H1 (cell line): ENCODE data around the gene GBF1. TPM values are rescaled to one million over a fixed set of nuclear protein-coding genes. Genes with fewer than 3 reads are reported as not detected.

Experiments
- CTCF ChIA-PET: fragments of 300-600 bp; sonication (Branson Sonifier 250); formaldehyde crosslinking; loops from one replicate; lab custom pipeline; 2021; ENCODE audit not compliant: partially characterized antibody; lab: Charles Lee
- POLR2A ChIA-PET: fragments of 300-600 bp; sonication (Branson Sonifier 250); formaldehyde crosslinking; loops from one replicate; lab custom pipeline; 2021; ENCODE audit warnings: inconsistent platforms; ENCODE audit not compliant: partially characterized antibody; lab: Charles Lee
- DNase-seq, 2 experiments: peaks; one replicate each; pipeline versions ENCODE4 v3.0.0 to v3.0.0-alpha.2; 2010 to 2022; ENCODE audit warnings: low spot score in 2 of 2, low read depth in 1 of 2, mixed read lengths in 1 of 2
- FAIRE-seq: peaks from 2 replicates; lab custom pipeline; 2011; peaks lifted over from hg19 to GRCh38; lab: Jason Lieb, UNC
- H2AFZ ChIP-seq: 2 replicates; pipeline ENCODE4 v1.8.1; 2012; ENCODE audit warnings: low read length, inconsistent platforms
- H2AK5ac ChIP-seq: 2 replicates; pipeline ENCODE4 v1.6.1; 2013; ENCODE audit warnings: low read depth, low read length
- H2BK120ac ChIP-seq: replicated peaks from 2 replicates; pipeline ENCODE3; 2013; ENCODE audit warnings: low read depth, low read length, inconsistent platforms
- H2BK12ac ChIP-seq: 2 replicates; pipeline ENCODE4 v1.6.1; 2013; ENCODE audit warnings: low read depth, low read length
- H2BK15ac ChIP-seq: 2 replicates; pipeline ENCODE4 v1.6.1; 2013; ENCODE audit warnings: low read length
- H2BK20ac ChIP-seq: 2 replicates; pipeline ENCODE4 v1.6.1; 2013; ENCODE audit warnings: low read length
- H2BK5ac ChIP-seq: 2 replicates; pipeline ENCODE4 v1.6.1; 2013; ENCODE audit warnings: low read depth, low read length
- H3K14ac ChIP-seq: 2 replicates; pipeline ENCODE4 v1.6.1; 2013; ENCODE audit warnings: inconsistent platforms; ENCODE audit not compliant: insufficient read length
- H3K18ac ChIP-seq: 2 replicates; pipeline ENCODE4 v1.6.1; 2013; ENCODE audit warnings: low read length; ENCODE audit errors: extremely low read depth
- H3K23ac ChIP-seq: 2 replicates; pipeline ENCODE4 v1.6.1; 2013; ENCODE audit warnings: inconsistent platforms; ENCODE audit not compliant: insufficient read length
- H3K23me2 ChIP-seq: 2 replicates; pipeline ENCODE4 v1.6.1; 2013; ENCODE audit warnings: low read depth, low read length
- H3K27ac ChIP-seq: 2 replicates; pipeline ENCODE4 v1.6.1; 2011; ENCODE audit warnings: low read depth, low read length, inconsistent platforms
- H3K27me3 ChIP-seq, 4 experiments: replicated peaks in 1 of 4; 1 replicate in 1 of 4; 2 replicates in 3 of 4; pipeline versions ENCODE4 v1.6.1 to v1.8.1; 2011 to 2013; ENCODE audit warnings: low read length in 3 of 4, mild to moderate bottlenecking in 3 of 4, inconsistent platforms in 2 of 4, mixed read lengths in 2 of 4, moderate library complexity in 1 of 4; ENCODE audit not compliant: control insufficient read depth in 3 of 4, insufficient read depth in 3 of 4; ENCODE audit errors: extremely low read depth in 1 of 4
- H3K36me3 ChIP-seq, 4 experiments: 2 replicates each; pipeline versions ENCODE4 v1.6.1 to v1.8.1; 2011 to 2013; ENCODE audit warnings: mild to moderate bottlenecking in 4 of 4, low read length in 3 of 4, moderate library complexity in 2 of 4, control low read depth in 1 of 4, inconsistent platforms in 1 of 4; ENCODE audit not compliant: insufficient read depth in 4 of 4, control insufficient read depth in 2 of 4
- H3K4ac ChIP-seq: replicated peaks from 2 replicates; pipeline ENCODE3; 2013; ENCODE audit warnings: low read length, low read depth, mixed read lengths, inconsistent platforms; ENCODE audit not compliant: insufficient read length
- H3K4me1 ChIP-seq, 4 experiments: replicated peaks in 1 of 4; 1 replicate in 1 of 4; 2 replicates in 3 of 4; pipeline versions ENCODE4 v1.6.1 to v1.8.1; 2011 to 2013; ENCODE audit warnings: low read length in 3 of 4, inconsistent platforms in 2 of 4, mixed read lengths in 1 of 4; ENCODE audit not compliant: insufficient read depth in 4 of 4, control insufficient read depth in 3 of 4
- H3K4me2 ChIP-seq, 2 experiments: 2 replicates each; pipeline versions ENCODE4 v1.6.1 to v1.8.1; 2011 to 2013; ENCODE audit warnings: low read depth in 2 of 2, low read length in 2 of 2, control low read depth in 1 of 2, inconsistent platforms in 1 of 2, mild to moderate bottlenecking in 1 of 2; ENCODE audit not compliant: insufficient read depth in 1 of 2
- H3K4me3 ChIP-seq, 4 experiments: fragments of 200-600, 300-600 bp in 1 of 4; sonication (generic), shearing (Covaris generic), sonication (Bioruptor Twin) in 1 of 4; 2 replicates each; pipeline versions ENCODE4 v1.5.1 to v1.8.1; 2011 to 2016; ENCODE audit warnings: low read length in 4 of 4, low read depth in 3 of 4, control low read depth in 2 of 4, inconsistent platforms in 2 of 4, mild to moderate bottlenecking in 2 of 4, mixed read lengths in 1 of 4, moderate library complexity in 1 of 4; ENCODE audit not compliant: insufficient read depth in 2 of 4; ENCODE audit errors: extremely low read depth in 1 of 4
- H3K56ac ChIP-seq: replicated peaks from 2 replicates; pipeline ENCODE3; 2013; ENCODE audit warnings: low read depth, mild to moderate bottlenecking, mixed read lengths, low read length, inconsistent platforms; ENCODE audit not compliant: insufficient read length
- H3K79me1 ChIP-seq: 2 replicates; pipeline ENCODE4 v1.6.1; 2013; ENCODE audit warnings: low read depth, low read length, control low read depth
- H3K79me2 ChIP-seq, 2 experiments: 2 replicates each; pipeline versions ENCODE4 v1.6.1 to v1.8.1; 2012 to 2013; ENCODE audit warnings: low read length in 2 of 2, mild to moderate bottlenecking in 2 of 2, inconsistent platforms in 1 of 2; ENCODE audit not compliant: insufficient read depth in 2 of 2, control insufficient read depth in 1 of 2
- H3K9ac ChIP-seq, 4 experiments: replicated peaks in 1 of 4; 1 replicate in 1 of 4; 2 replicates in 3 of 4; pipeline versions ENCODE4 v1.6.1 to v1.8.1; 2011 to 2013; ENCODE audit warnings: low read depth in 3 of 4, low read length in 3 of 4, control low read depth in 2 of 4, mild to moderate bottlenecking in 2 of 4, moderate library complexity in 2 of 4, inconsistent platforms in 1 of 4; ENCODE audit errors: extremely low read depth in 1 of 4
- H3K9me3 ChIP-seq, 2 experiments: 2 replicates each; pipeline versions ENCODE4 v1.6.1 to v1.8.1; 2012 to 2013; ENCODE audit warnings: mild to moderate bottlenecking in 2 of 2, moderate library complexity in 2 of 2, control low read depth in 1 of 2, inconsistent platforms in 1 of 2, low read depth in 1 of 2, low read length in 1 of 2, mixed read lengths in 1 of 2; ENCODE audit not compliant: insufficient read depth in 2 of 2
- H4K20me1 ChIP-seq, 2 experiments: replicated peaks in 1 of 2; 2 replicates each; pipeline versions ENCODE3 to v1.8.1; 2011 to 2013; ENCODE audit warnings: inconsistent platforms in 2 of 2, low read length in 2 of 2, mild to moderate bottlenecking in 1 of 2; ENCODE audit not compliant: insufficient read depth in 2 of 2, control insufficient read depth in 1 of 2
- H4K5ac ChIP-seq: 2 replicates; pipeline ENCODE4 v1.6.1; 2013; ENCODE audit warnings: low read length, low read depth, mixed read lengths, inconsistent platforms; ENCODE audit not compliant: insufficient read length
- H4K8ac ChIP-seq: 2 replicates; pipeline ENCODE4 v1.8.0; 2013; ENCODE audit warnings: mild to moderate bottlenecking, moderate library complexity, low read length, inconsistent platforms; ENCODE audit not compliant: insufficient read depth; ENCODE audit errors: extremely low read depth
- H4K91ac ChIP-seq: replicated peaks from 2 replicates; pipeline ENCODE3; 2013; ENCODE audit warnings: low read length, mixed read lengths, inconsistent platforms; ENCODE audit not compliant: insufficient read length
- EP300 ChIP-seq, 2 experiments: IDR thresholded peaks; 1 replicate in 1 of 2; 2 replicates in 1 of 2; pipeline ENCODE4 v1.6.1; 2011 to 2012; ENCODE audit warnings: low read depth in 2 of 2, low read length in 2 of 2, mild to moderate bottlenecking in 2 of 2, borderline replicate concordance in 1 of 2, inconsistent platforms in 1 of 2, moderate library complexity in 1 of 2
- HDAC6 ChIP-seq: IDR thresholded peaks from one replicate; pipeline ENCODE4 v1.7.1; 2012; ENCODE audit warnings: low read depth, mild to moderate bottlenecking, inconsistent platforms, low read length, moderate library complexity
- WGBS, 2 experiments: shearing (Covaris generic) in 1 of 2; methylation state at CpG; one replicate each; pipeline versions ENCODE4 v1.1.6 to v1.1.7; 2013 to 2015; ENCODE audit warnings: low lambda C conversion rate in 2 of 2, mixed read lengths in 2 of 2, inconsistent platforms in 1 of 2, low coverage in 1 of 2, missing lambda C conversion rate in 1 of 2; ENCODE audit not compliant: insufficient replicate concordance in 2 of 2, insufficient coverage in 1 of 2, insufficient read length in 1 of 2; ENCODE audit errors: extremely low coverage in 1 of 2, missing lambda C conversion rate in 1 of 2; 5-methylcytosine and 5-hydroxymethylcytosine counted together
- polyA plus RNA-seq, 7 experiments: library from polyadenylated mRNA; depleted of rRNA in 3 of 7; stranded (reverse) in 5 of 7; unstranded in 2 of 7; fragments of >200 nt in 5 of 7; fragments of 200-250 nt in 2 of 7; gene quantifications; 1 replicate in 5 of 7; 2 replicates in 1 of 7; 4 replicates in 1 of 7; pipeline versions ENCODE4 v1.2.1 to v1.2.3, GENCODE V29; 2011 to 2013; ENCODE audit warnings: missing spikeins in 2 of 7, mixed read lengths in 2 of 7
- total RNA-seq: library from RNA; stranded (reverse); fragmentation: NEBNext Ultra II Directional; extraction: Animal tissue kit (Norgen Biotek cat#: 25700); gene quantifications from 2 replicates; pipeline ENCODE4 v1.2.1, GENCODE V29; 2021

Gene GBF1
- total and polyA plus RNA-seq, 2 of the 8 experiments (the other 6 are each of a cell fraction or from before 2014, with no cell fraction given), result 11.0 to 25.5 TPM

DNA sequence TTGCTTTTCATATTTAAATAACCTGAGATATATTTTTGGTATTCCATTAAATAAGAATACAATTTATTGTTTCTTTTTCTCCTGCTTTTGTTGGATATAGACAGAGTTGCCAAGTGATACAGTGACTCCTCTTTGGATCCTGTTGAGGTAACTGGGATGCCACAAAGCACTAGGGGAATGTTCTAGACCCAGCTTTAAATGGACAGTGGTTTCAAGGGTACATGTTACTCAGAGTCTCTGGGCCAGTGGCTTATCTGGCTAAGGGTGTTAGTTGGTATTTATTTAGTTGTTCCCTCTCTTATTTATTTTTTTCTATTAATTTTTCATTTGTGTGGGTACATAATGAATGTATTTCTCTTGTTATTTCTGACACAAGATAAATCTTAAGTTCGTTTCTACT, 9.1 kb downstream of the GBF1 start:
- no peak overlapping the region for H3K4me2 ChIP-seq
- H2AFZ ChIP-seq, result no peak overlapping the region
- no peak overlapping the region for H4K5ac ChIP-seq
- no peaks in the 10 kb centered on the region; the same call in 1 of the 2 replicates for H3K79me1 ChIP-seq
- H3K36me3 ChIP-seq, result peaks cover 0 to 2% (median 0%) of the 10 kb centered on the region in 4 experiments; a peak in 2 of 8 replicates
- DNase-seq, result no peak
- H3K27ac ChIP-seq, result no peak overlapping the region
- H4K91ac ChIP-seq, result no peak overlapping the region
- no peak overlapping the region for H3K9ac ChIP-seq
- no peak overlapping the region for H2BK12ac ChIP-seq
- H3K23me2 ChIP-seq, result no peaks in the 10 kb centered on the region
- no peak overlapping the region for H3K23ac ChIP-seq
- H4K20me1 ChIP-seq, result peaks cover 6 to 7% of the 10 kb centered on the region in 2 experiments
- no peak overlapping the region for H3K4me3 ChIP-seq
- no peak overlapping the region for H3K14ac ChIP-seq
- H4K8ac ChIP-seq, result no peak overlapping the region
- POLR2A ChIA-PET, result no interaction called here
- peaks cover 0 to 9% of the 10 kb centered on the region in 2 experiments; a peak in 2 of 4 replicates for H3K79me2 ChIP-seq
- H2BK20ac ChIP-seq, result no peak overlapping the region
- no peaks in the 10 kb centered on the region for H3K4me1 ChIP-seq
- no peak overlapping the region for H2BK5ac ChIP-seq
- no peaks in the 10 kb centered on the region for H3K27me3 ChIP-seq
- no peak overlapping the region for H3K18ac ChIP-seq
- no peak overlapping the region for H2BK120ac ChIP-seq
- TF ChIP-seq HDAC6 (no peak), EP300 (IDR thresholded peaks at IDR 0.05; ENCODE audit: borderline replicate concordance in 1 of 2, low read depth in 2 of 2, low read length in 2 of 2) (no peak)
- TF ChIP-seq, all 59 proteins: peak for 0
- no peak overlapping the region for H3K56ac ChIP-seq
- no peak for FAIRE-seq
- no peak overlapping the region for H2AK5ac ChIP-seq
- no peaks in the 10 kb centered on the region for H3K9me3 ChIP-seq
- WGBS, 2 experiments, result 67% methylated on average over 1 of the region's 1 CpG; no CpG with 5 or more reads in 1 of the 2 experiments
- no peak overlapping the region for H3K4ac ChIP-seq
- CTCF ChIA-PET, result interaction anchor here (0.6 to 2.1 kb wide), 8 partner anchors 12 to 178 kb away, joined by 3 to 6 read pairs (median 4); partner anchors contain the start of gene CUEDC2
- no peak overlapping the region for H2BK15ac ChIP-seq
